Lung (tissue), 12 donors: ENCODE measurements around the gene PFN1. TPM values are rescaled to one million over a fixed set of nuclear protein-coding genes. Genes with fewer than 3 reads are reported as not detected.
A peak's percentile ranks its signal among the peaks of the same experiment; 100 is the strongest.

Source experiments
- ATAC-seq: fragments of 200-7000 bp; cut with Tn5 transposase; one replicate; pipeline ENCODE4 v1.9.1; 2020; ENCODE audit warnings: moderate number of reproducible peaks; ENCODE audit not compliant: insufficient read depth, low FRiP score
- DNase-seq, 3 donors: peaks; one replicate each; pipeline ENCODE4 v3.0.0-alpha.2; 2013 to 2017
- H3K27ac ChIP-seq, 2 donors: one replicate each; pipeline ENCODE4 v1.5.1; 2013; ENCODE audit warnings: mild to moderate bottlenecking in 2 of 2, moderate library complexity in 2 of 2, control low read depth in 1 of 2, inconsistent platforms in 1 of 2, low read depth in 1 of 2, low read length in 1 of 2
- H3K27me3 ChIP-seq, 3 donors: one replicate each; pipeline ENCODE4 v1.5.1; 2013; ENCODE audit warnings: low read length in 2 of 3; ENCODE audit not compliant: control insufficient read depth in 3 of 3, insufficient read depth in 3 of 3
- H3K36me3 ChIP-seq, 4 donors: one replicate each; pipeline ENCODE4 v1.5.1; 2013; ENCODE audit warnings: low read length in 4 of 4, mild to moderate bottlenecking in 1 of 4, moderate library complexity in 1 of 4; ENCODE audit not compliant: control insufficient read depth in 4 of 4, insufficient read depth in 4 of 4
- H3K4me1 ChIP-seq, 5 donors: one replicate each; pipeline ENCODE4 v1.5.1; 2013; ENCODE audit warnings: low read length in 5 of 5, mild to moderate bottlenecking in 2 of 5, moderate library complexity in 1 of 5; ENCODE audit not compliant: control insufficient read depth in 5 of 5, insufficient read depth in 5 of 5
- H3K4me3 ChIP-seq: one replicate; pipeline ENCODE4 v1.5.1; 2013; ENCODE audit warnings: mild to moderate bottlenecking, control low read depth, moderate library complexity
- H3K9ac ChIP-seq, 2 donors: one replicate each; pipeline ENCODE4 v1.5.1; 2013; ENCODE audit warnings: low read length in 2 of 2, control low read depth in 1 of 2; ENCODE audit not compliant: insufficient read depth in 1 of 2
- H3K9me3 ChIP-seq, 4 donors: one replicate each; pipeline ENCODE4 v1.5.1; 2013; ENCODE audit warnings: low read length in 3 of 4, mild to moderate bottlenecking in 1 of 4, moderate library complexity in 1 of 4; ENCODE audit not compliant: control insufficient read depth in 4 of 4, insufficient read depth in 3 of 4
- WGBS, 2 donors: extraction: QIAGEN DNeasy Blood & Tissue Kit; methylation state at CpG; one replicate each; pipeline ENCODE4 v1.1.7; 2013; 5-methylcytosine and 5-hydroxymethylcytosine counted together
- polyA plus RNA-seq, 2 donors: library from polyadenylated mRNA; stranded (reverse); fragments of 200-250 nt; gene quantifications; one replicate each; pipeline ENCODE4 v1.2.1, GENCODE V29; 2013
- total RNA-seq, 2 donors: library from RNA; depleted of rRNA in 1 of 2; stranded (reverse); fragments of >200 nt in 1 of 2; gene quantifications; one replicate each; pipeline ENCODE4 v1.2.1, GENCODE V29; 2014 to 2021
- TF ChIP-seq, protein P1 (sequence below): IDR thresholded peaks from 2 replicates; pipeline ENCODE4 v1.5.1; 2012; ENCODE audit warnings: mild to moderate bottlenecking; ENCODE audit errors: control extremely low read depth, extremely low read depth
- donor health status: control.
- donor health status: control.
- donor health status: Bipolar disorder and iron deficiency.
- donor health status: healthy.
- donor health status: DM: yes; HTN: yes; CAD: no.

The PFN1 gene
- total and polyA plus RNA-seq, 4 donors, result 461 to 2,264 (median 749) TPM

DNA sequence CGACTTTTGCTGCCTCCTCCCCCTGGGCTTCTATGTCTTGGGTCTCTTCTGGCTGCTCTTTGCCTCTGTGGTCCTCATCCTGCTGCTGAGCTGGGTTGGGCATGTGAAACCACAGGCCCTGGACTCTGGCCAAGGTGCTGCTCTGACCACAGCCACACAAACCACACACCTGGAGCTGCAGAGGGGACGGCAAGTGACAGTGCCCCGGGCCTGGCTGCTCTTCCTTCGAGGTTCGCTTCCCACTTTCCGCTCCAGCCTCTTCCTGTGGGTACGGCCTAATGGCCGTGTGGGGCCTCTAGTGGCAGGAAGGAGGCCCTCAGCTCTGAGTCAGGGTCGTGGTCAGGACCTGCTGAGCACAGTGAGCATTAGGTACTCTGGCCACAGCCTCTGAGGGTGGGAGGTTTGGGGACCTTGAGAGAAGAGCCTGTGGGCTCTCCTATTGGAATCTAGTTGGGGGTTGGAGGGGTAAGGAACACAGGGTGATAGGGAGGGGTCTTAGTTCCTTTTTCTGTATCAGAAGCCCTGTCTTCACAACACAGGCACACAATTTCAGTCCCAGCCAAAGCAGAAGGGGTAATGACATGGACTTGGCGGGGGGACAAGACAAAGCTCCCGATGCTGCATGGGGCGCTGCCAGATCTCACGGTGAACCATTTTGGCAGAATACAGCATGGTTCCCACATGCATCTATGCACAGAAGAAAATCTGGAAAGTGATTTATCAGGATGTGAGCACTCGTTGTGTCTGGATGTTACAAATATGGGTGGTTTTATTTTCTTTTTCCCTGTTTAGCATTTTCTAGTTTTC, 14.0 kb downstream of the PFN1 start:
- no peaks in the 10 kb centered on the region for H3K27me3 ChIP-seq
- TF ChIP-seq, protein P1, sequence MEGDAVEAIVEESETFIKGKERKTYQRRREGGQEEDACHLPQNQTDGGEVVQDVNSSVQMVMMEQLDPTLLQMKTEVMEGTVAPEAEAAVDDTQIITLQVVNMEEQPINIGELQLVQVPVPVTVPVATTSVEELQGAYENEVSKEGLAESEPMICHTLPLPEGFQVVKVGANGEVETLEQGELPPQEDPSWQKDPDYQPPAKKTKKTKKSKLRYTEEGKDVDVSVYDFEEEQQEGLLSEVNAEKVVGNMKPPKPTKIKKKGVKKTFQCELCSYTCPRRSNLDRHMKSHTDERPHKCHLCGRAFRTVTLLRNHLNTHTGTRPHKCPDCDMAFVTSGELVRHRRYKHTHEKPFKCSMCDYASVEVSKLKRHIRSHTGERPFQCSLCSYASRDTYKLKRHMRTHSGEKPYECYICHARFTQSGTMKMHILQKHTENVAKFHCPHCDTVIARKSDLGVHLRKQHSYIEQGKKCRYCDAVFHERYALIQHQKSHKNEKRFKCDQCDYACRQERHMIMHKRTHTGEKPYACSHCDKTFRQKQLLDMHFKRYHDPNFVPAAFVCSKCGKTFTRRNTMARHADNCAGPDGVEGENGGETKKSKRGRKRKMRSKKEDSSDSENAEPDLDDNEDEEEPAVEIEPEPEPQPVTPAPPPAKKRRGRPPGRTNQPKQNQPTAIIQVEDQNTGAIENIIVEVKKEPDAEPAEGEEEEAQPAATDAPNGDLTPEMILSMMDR, result no peak
- ATAC-seq (no peak), DNase-seq (peak in 1 of 3 donors; percentile 19)
- H3K4me3 ChIP-seq, result no peak overlapping the region
- 16 to 27% methylated on average over 14 of the region's 14 CpGs for WGBS, 2 donors
- no peak overlapping the region for H3K27ac ChIP-seq
- peak overlapping the region in 1 of 2 donors; percentile 13 for H3K9ac ChIP-seq
- peaks cover 4 to 20% (median 7%) of the 10 kb centered on the region in 5 donors for H3K4me1 ChIP-seq
- no peaks in the 10 kb centered on the region for H3K9me3 ChIP-seq
- H3K36me3 ChIP-seq, result peaks cover 0 to 13% (median 10%) of the 10 kb centered on the region in 4 donors

DNA sequence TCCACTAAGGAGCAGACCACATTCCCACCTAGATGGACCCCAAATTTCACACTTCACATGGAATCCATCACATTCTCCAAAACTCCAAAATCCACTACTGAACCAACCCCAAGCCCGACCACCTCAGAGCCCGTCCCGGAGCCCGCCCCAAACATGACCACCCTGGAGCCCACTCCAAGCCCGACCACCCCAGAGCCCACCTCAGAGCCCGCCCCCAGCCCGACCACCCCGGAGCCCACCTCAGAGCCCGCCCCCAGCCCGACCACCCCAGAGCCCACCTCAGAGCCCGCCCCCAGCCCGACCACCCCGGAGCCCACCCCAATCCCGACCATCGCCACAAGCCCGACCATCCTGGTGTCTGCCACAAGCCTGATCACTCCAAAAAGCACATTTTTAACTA, 14.7 kb downstream of the PFN1 start:
- TF ChIP-seq, protein P1, result no peak
- 76 to 80% methylated on average over 16 of the region's 16 CpGs for WGBS, 2 donors
- no peak overlapping the region for H3K27ac ChIP-seq
- no peak for ATAC-seq
- H3K27me3 ChIP-seq, result no peaks in the 10 kb centered on the region
- H3K4me3 ChIP-seq, result no peak overlapping the region
- no peaks in the 10 kb centered on the region for H3K9me3 ChIP-seq
- peaks cover 0 to 13% (median 10%) of the 10 kb centered on the region in 4 donors for H3K36me3 ChIP-seq
- peaks cover 2 to 13% (median 4%) of the 10 kb centered on the region in 5 donors for H3K4me1 ChIP-seq
- H3K9ac ChIP-seq, result no peak overlapping the region
- DNase-seq, result no peak

DNA sequence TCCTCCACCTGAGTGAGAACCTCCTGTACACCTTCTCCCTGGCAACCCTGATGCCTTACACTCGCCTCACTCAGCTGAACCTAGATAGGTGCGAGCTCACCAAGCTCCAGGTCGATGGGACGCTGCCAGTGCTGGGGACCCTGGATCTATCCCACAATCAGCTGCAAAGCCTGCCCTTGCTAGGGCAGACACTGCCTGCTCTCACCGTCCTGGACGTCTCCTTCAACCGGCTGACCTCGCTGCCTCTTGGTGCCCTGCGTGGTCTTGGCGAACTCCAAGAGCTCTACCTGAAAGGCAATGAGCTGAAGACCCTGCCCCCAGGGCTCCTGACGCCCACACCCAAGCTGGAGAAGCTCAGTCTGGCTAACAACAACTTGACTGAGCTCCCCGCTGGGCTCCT, 15.6 kb downstream of the PFN1 start:
- peaks cover 0 to 8% (median 5%) of the 10 kb centered on the region in 4 donors for H3K36me3 ChIP-seq
- H3K9me3 ChIP-seq, result no peaks in the 10 kb centered on the region
- TF ChIP-seq, protein P1, result no peak
- H3K27me3 ChIP-seq, result no peaks in the 10 kb centered on the region
- no peak overlapping the region for H3K27ac ChIP-seq
- peaks cover 0 to 7% (median 4%) of the 10 kb centered on the region in 5 donors for H3K4me1 ChIP-seq
- no peak for DNase-seq
- H3K4me3 ChIP-seq, result no peak overlapping the region
- no peak for ATAC-seq
- WGBS, 2 donors, result 90 to 94% methylated on average over 12 of the region's 12 CpGs
- H3K9ac ChIP-seq, result no peak overlapping the region
